T1000 (cell line): ENCODE measurements around the gene RRP9.
"Not testable (repeated sequence)": the region's sequence is repeated elsewhere in the genome, so short reads cannot be mapped to it uniquely, and the experiment has no call there.

ENCODE experiments used
- DNase-seq: peaks from one replicate; lab custom pipeline; 2025; ENCODE audit warnings: mixed read lengths; lab: John Stamatoyannopoulos, UW

RRP9 gene

DNA sequence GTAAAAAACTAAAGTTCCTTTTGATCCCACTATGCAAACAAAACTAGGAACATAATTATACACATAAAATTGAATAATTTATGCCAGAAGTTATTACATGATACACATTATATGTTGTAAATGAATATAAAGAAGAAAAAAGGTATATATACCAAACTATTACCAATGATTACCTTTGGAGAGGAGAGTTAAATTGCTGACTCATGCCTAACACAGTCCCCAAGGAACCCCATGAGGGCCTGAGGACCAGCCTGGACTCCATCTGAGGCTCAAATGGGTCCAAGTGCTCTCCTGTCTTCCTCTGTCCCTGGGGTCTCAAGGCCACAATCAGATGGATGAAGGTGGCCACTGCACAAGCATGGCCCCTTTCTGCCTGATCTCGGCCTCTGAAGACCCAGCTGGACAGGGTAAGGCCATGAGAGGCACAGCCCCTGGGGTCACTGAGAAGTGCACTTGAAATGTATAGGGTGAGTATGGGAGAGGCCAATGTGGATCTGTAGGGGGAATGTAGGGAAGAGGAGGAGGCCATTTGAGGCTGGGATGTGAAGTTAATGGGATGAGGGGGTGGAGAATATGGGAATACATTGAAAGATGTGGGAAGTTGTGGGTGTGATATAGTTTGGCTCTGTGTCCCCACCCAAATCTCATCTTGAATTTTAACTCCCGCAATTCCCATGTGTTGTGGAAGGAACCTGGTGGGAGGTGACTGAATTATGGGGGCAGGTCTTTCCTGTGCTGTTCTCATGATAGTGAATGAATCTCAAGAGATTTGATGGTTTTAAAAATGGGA, 37.5 kb downstream of the RRP9 start:
- no peak for DNase-seq

DNA sequence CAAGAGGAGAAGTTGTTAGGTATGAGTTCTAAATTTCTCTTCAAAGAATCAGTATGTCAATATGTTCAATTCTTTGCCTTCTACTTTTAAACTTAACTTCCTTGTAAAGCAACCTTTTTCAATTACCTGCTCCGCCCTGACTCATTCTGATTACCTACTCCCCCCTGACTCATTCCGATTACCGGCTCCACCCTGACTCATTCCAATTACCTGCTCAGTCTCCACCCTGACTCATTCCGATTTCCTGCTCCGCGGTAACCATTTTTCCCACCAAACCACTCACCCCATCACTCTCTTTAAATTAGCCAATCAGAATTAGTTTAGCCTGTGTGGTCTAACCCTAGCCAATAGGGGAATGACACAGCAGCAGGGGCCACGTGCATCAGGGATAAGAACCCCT, 39.3 kb downstream of the RRP9 start:
- not testable (repeated sequence) for DNase-seq

DNA sequence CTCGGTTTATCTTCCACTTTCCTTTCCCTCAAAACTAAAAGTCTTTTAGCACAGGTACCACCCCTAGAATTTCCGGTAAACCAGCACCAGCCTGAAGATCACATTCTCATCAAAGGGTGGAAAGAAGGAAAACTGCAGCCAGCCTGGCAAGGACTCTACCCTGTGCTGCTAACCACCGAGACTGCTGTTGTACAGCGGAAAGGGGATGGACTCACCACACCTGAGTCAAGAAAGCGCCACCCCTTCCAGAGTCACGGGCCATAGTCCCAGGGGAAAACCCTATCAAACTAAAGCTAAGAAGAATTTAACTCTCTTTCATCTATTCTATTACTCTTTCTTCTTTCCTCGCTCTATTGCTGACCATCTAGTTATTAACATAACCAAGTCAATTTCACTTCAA, 41.7 kb downstream of the RRP9 start:
- not testable (repeated sequence) for DNase-seq

DNA sequence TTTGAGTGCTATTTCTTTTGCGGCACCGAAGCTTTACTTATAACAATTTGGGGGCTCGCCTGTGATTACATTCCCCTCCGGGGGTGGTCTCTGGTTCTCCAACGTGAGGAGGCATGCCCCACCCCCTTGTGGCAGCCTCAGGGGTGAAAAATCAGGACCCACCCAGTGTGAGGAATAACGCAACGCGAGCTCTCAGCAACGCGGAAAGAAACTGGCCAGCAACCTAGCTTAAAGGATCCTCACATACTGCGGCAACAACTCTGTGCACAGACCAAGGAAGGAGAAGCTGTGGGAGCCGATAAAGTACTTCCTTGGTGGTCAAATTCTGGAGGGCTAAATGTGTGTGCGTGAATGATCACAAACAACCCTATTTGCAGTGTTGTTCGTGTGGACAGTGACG, 44.3 kb downstream of the RRP9 start:
- no peak for DNase-seq

DNA sequence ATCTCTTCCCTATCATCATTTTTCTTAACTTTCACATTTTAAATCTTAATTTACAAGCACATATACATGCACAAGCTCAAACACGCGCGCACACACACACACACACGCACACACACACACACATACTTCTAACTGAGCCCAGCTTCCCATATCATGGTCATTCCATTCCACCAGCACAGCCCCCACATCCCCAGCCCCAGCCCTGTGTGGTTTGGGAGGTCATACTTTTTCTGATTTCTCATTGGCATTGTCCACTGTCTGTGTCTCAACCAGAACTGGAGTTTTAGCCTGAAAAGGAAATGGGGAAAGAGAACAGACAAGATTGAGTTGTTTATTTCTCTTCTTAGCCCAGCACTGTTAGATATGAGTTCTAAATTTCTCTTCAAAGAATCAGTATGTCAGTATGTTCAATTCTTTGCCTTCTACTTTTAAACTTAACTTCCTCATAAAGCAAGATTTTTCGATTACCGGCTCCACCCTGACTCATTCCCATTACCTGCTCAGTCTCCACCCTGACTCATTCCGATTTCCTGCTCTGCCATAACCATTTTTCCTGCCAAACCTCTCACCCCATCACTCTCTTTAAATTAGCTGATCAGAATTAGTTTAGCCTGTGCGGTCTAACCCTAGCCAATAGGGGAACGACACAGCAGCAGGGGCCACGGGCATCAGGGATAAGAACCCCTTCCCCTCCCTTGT, 44.9 kb downstream of the RRP9 start:
- DNase-seq = no peak

DNA sequence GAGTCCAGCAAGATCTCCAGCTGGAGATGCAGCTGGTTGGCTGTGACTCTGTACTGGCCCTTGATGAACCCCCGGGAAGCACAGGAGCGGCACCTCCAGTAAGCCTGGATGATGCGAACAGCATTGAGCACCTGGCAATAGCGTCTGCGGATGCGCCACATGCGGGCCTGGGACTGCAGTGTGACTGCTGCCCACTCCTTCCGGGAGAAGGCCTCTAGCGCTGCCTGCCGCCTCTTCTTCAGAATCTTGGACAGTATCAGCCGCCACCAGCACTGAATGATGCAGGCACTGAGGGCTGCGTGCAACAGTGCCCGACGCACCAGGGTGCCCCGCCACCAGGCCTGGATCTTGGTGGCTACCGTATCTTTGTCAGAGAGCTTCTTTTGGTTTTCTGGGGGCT, 46.8 kb downstream of the RRP9 start:
- DNase-seq = no peak

DNA sequence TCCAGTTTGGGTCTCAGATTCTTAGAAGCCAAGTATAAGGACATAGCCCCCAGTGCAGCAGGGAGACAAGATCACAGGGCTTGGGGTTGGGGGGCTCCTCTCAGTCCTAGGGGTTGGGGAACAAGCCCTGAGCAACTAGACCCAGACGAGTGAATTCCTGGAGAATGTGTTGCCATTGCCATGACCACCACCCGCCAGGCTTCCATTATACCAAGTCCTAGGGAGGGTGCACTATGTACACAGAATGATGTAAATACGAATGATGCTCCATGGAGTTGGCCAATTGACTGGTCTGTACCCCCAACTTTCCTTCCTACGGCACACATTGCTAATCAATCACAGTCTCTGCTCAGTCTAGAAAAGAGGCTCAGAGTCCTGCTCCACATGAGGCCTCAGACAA, 47.3 kb downstream of the RRP9 start:
- no peak for DNase-seq

DNA sequence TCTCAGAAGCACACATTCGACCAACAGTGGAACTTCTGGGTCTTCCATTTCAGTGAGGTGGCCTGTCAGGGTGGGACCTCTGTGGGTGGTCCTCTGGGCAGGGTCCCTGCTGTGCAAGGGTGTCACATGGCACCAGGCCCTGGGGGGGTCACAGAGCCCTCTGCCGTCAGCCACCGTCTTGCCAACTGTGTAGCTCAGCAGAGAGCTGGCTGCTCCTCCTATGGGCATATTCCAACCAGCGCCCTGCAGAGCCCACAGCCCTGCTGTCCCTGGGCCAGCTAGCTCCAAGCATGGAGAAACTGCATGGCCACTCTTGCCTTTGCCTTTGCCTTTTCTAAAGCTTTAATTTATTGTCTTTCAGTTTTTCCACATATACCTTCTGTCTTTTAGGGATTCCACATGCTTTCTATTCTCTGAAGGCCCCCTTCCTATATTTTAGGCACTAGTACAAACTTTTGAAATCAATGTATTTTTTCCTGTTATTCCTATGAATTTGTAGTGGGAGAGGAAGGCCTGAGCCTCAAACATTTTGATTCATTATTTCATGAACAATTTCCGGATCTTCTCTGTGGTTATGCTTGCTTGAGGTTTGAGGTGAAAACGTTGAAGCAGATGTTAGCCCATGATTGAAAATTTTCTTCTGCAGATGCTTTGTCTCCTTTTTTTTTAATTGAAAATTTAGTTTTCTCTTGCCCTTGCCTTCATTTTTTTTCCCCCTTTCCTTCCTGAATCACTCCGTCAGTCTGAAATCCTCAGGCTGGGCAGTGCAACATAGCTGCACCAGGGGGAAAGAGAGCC, 50.3 kb downstream of the RRP9 start:
- DNase-seq = no peak

DNA sequence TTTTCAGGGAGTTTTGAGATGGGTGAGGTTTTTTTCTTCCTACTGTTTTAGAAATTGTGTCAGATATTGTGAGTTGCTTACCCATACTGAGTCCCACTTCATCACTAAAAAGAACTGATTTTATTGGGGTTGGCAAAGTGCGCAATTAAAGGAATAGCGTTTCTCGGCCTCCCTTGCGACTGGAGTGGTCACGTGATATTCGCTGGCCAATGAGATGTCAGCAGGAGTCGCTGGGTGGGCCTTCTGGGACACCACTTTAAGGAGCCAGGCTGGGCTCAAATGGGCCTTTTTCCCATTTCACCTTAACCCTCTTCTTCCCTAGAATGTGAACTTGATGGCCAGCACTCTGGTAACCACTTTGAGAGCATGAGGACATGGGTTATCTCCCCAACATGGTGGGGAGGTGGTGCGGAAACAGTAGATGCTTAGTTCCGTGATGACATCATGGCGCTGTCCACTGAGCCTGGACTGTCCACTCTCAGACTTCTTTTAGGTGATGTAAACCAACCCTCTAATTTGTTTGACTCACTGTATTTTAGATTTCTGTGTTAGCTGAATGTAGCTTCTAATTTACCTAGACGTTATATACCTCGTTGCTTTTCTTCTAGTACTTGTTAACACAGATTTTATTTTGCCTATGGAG, 53.1 kb downstream of the RRP9 start:
- no peak for DNase-seq

DNA sequence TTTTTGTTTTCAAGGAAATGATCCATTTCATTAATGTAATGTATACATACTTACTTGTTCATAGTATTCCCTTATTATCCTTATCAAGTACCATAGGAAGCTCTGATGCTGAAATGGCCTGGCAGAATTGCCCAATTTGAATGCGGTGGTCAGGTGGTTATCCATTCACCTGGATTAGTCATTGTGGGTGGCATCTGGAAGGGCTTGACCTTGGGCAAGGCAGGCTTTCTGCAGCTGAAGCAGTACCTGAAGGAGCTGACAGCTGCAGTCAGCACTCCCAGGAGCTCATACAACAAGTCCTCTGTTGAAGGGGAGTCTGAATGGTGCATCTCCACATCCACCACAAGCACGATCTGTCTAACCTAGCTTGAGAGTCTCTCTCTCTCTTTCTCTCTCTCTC, 54.1 kb downstream of the RRP9 start:
- DNase-seq = no peak

DNA sequence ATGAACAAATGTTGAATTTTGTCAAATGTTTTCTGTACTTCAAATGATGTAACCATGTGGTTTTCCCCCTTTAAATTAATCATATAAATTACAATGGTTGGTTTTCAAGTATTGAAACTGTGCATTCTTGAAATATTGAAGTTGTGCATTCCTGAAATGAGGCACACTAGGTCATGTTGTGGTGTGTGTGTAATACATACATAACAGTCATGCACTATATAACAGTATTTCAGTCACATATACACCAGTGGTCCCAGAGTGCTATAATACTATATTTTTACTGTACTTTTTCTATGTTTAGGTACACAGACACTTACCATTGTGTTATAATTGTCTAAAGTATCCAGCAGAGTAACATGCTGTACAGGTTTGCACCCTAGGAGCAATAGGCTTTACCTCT, 55.3 kb downstream of the RRP9 start:
- no peak for DNase-seq
